ENCODE results near the gene SDC1. TPM values are rescaled to one million over a fixed set of nuclear protein-coding genes. Genes with fewer than 3 reads are reported as not detected.

Gene SDC1
- total and polyA plus RNA-seq, 2 of the 8 experiments (the other 6 are each of a cell fraction or from before 2014, with no cell fraction given) = 45.3 to 73.3 TPM

DNA sequence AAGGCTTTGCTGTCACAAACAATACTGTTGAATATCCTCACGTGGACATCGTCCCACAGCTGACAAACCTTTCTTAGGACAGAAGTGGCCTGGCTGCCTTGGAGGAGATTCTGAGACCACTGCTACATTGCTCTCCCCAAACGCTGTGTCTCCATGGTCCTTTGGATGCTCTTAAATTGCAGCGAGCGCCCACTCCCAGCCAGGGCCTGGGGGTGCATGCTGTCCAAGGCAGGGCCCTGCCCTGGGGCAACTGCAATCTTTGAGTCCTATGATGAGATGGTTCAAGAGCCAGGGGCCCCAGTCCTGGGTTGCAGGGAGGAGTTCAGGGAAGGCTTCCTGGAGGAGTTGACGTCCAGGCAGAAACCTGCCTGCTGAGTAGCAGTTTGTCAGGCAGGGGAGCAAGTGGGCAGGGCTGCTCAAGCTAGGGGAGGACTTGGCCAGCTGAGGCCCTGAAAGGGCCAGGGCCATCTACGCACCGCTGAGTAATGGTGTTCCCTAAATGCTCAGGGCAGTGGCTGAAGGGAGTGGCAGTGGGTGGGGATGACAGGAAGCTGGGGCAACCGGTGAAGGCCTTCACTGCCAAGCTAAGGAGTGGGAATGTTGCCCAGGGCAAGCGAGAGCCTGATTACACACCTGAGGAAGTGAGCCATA is 10.8 kb upstream of the SDC1 start:
- no peak overlapping the region for H3K23ac ChIP-seq (ENCODE audit: insufficient read length)
- no peak overlapping the region for H4K91ac ChIP-seq (replicated peaks; ENCODE audit: insufficient read length, low read length)
- H3K4me2 ChIP-seq (ENCODE audit: insufficient read depth in 1 of 2, low read depth in 2 of 2, low read length in 2 of 2) = no peak overlapping the region
- H4K8ac ChIP-seq (ENCODE audit: extremely low read depth, insufficient read depth, low read length) = no peak overlapping the region; the same call in 1 of the 2 replicates
- no peaks in the 10 kb centered on the region for H3K79me1 ChIP-seq (ENCODE audit: low read depth, low read length)
- no peaks in the 10 kb centered on the region for H3K27me3 ChIP-seq (replicated peaks in 1 of 4; ENCODE audit: control insufficient read depth in 3 of 4, extremely low read depth in 1 of 4, insufficient read depth in 3 of 4, low read length in 3 of 4)
- H3K18ac ChIP-seq (ENCODE audit: extremely low read depth, low read length) = no peak overlapping the region
- DNase-seq (ENCODE audit: low read depth in 1 of 2, low spot score in 2 of 2) (peak in 1 of 2 experiments; percentile 43), FAIRE-seq (no peak)
- ChIA-PET POLR2A (ENCODE audit: partially characterized antibody) (no interaction called here), CTCF (ENCODE audit: partially characterized antibody) (interaction anchor here (0.8 to 6.8 kb wide), 5 partner anchors 7 to 141 kb away, joined by 3 to 63 read pairs (median 5); partner anchors contain the start of gene SDC1)
- 0 out of 2 replicates have a peak overlapping the region, but pooled peaks have one; percentile 39 for H2AFZ ChIP-seq (ENCODE audit: low read length)
- no peaks in the 10 kb centered on the region for H3K79me2 ChIP-seq (ENCODE audit: control insufficient read depth in 1 of 2, insufficient read depth in 2 of 2, low read length in 2 of 2)
- H3K9ac ChIP-seq (replicated peaks in 1 of 4; ENCODE audit: extremely low read depth in 1 of 4, low read depth in 3 of 4, low read length in 3 of 4) = no peak overlapping the region
- H3K4me1 ChIP-seq (replicated peaks in 1 of 4; ENCODE audit: control insufficient read depth in 3 of 4, insufficient read depth in 4 of 4, low read length in 3 of 4) = peaks cover 4 to 13% (median 6%) of the 10 kb centered on the region in 4 experiments
- no peak overlapping the region for H2AK5ac ChIP-seq (ENCODE audit: low read depth, low read length)
- no peak overlapping the region for H4K5ac ChIP-seq (ENCODE audit: insufficient read length, low read depth, low read length)
- no peak overlapping the region for H2BK12ac ChIP-seq (ENCODE audit: low read depth, low read length)
- H3K27ac ChIP-seq (ENCODE audit: low read depth, low read length) = no peak overlapping the region
- no peak overlapping the region for H2BK20ac ChIP-seq (ENCODE audit: low read length)
- H3K9me3 ChIP-seq (ENCODE audit: insufficient read depth in 2 of 2, low read depth in 1 of 2, low read length in 1 of 2) = no peaks in the 10 kb centered on the region
- TF ChIP-seq POLR2AphosphoS5 (IDR thresholded peaks at IDR 0.05; ENCODE audit: low read depth, low read length) = no peak
- no peak overlapping the region for H3K4me3 ChIP-seq (ENCODE audit: extremely low read depth in 1 of 4, insufficient read depth in 2 of 4, low read depth in 3 of 4, low read length in 4 of 4)
- peak overlapping the region; percentile 98 for H2BK15ac ChIP-seq (ENCODE audit: low read length)
- 89% methylated on average over 10 of the region's 10 CpGs; no CpG with 5 or more reads in 1 of the 2 experiments for WGBS, 2 experiments (ENCODE audit: extremely low coverage in 1 of 2, insufficient coverage in 1 of 2, insufficient read length in 1 of 2, insufficient replicate concordance in 2 of 2, low coverage in 1 of 2, low lambda C conversion rate in 2 of 2, missing lambda C conversion rate in 1 of 2)
- no peak overlapping the region for H2BK120ac ChIP-seq (replicated peaks; ENCODE audit: low read depth, low read length)
- peaks cover 0 to 2% of the 10 kb centered on the region in 2 experiments for H4K20me1 ChIP-seq (replicated peaks in 1 of 2; ENCODE audit: control insufficient read depth in 1 of 2, insufficient read depth in 2 of 2, low read length in 2 of 2)
- no peak overlapping the region for H3K56ac ChIP-seq (replicated peaks; ENCODE audit: insufficient read length, low read depth, low read length)
- H3K23me2 ChIP-seq (ENCODE audit: low read depth, low read length) = no peaks in the 10 kb centered on the region; the same call in 1 of the 2 replicates
- H2BK5ac ChIP-seq (ENCODE audit: low read depth, low read length) = peak overlapping the region; percentile 24; the same call in 1 of the 2 replicates
- no peak overlapping the region for H3K4ac ChIP-seq (replicated peaks; ENCODE audit: insufficient read length, low read depth, low read length)
- no peaks in the 10 kb centered on the region for H3K36me3 ChIP-seq (ENCODE audit: control insufficient read depth in 2 of 4, insufficient read depth in 4 of 4, low read length in 3 of 4)
- H3K14ac ChIP-seq (ENCODE audit: insufficient read length) = no peak overlapping the region
